ENCODE results near the gene PELO.

GRCh38 chr5:52746539-52746938 lies 41.2 kb upstream of the PELO start:
- TF ChIP-seq CTCF (conservative IDR thresholded peaks at IDR 0.05) = no peak
- TF ChIP-seq EZH2 (IDR thresholded peaks at IDR 0.05; ENCODE audit: low read depth) = no peak

Measured in PC-9 (cell line).